Activated T-cell treated with anti-CD3 and anti-CD28 coated beads, Interleukin-2, amount 50 U/mL, for 48 hours (primary cell): ENCODE data around the gene IBA57.

Source experiments
- DNase-seq, 2 experiments: peaks; one replicate each; pipeline ENCODE4 v3.0.0-alpha.2; 2020

IBA57 gene

GRCh38 chr1:228145463-228146416 is 19.9 kb upstream of the IBA57 start:
- DNase-seq: no peak

GRCh38 chr1:228146417-228147150 is 19.0 kb upstream of the IBA57 start:
- no peak for DNase-seq

GRCh38 chr1:228147151-228147693 is 18.4 kb upstream of the IBA57 start:
- no peak for DNase-seq

- no peak for DNase-seq
These were observed 17.8 kb upstream of the IBA57 start for GRCh38 chr1:228147768-228148167.

GRCh38 chr1:228148196-228148861 is 17.3 kb upstream of the IBA57 start:
- DNase-seq: no peak

- no peak for DNase-seq
These were observed 16.6 kb upstream of the IBA57 start for GRCh38 chr1:228148935-228149405.

GRCh38 chr1:228149406-228150119 is 16.0 kb upstream of the IBA57 start, which contains the start of gene GJC2:
TSS of gene GJC2 (plus strand) at chr1:228149930. CDS start at chr1:228157759, 7,829 bp downstream.
- no peak for DNase-seq

- DNase-seq: no peak
These were observed 15.5 kb upstream of the IBA57 start for GRCh38 chr1:228150120-228150460.

GRCh38 chr1:228150461-228151179 is 15.0 kb upstream of the IBA57 start:
- no peak for DNase-seq

GRCh38 chr1:228151180-228151925 is 14.3 kb upstream of the IBA57 start:
- DNase-seq: no peak

GRCh38 chr1:228152097-228152917 is 13.3 kb upstream of the IBA57 start:
- DNase-seq: no peak

GRCh38 chr1:228152918-228153258 is 12.7 kb upstream of the IBA57 start:
- no peak for DNase-seq

- DNase-seq: no peak
These were observed 11.5 kb upstream of the IBA57 start for GRCh38 chr1:228154021-228154669.

GRCh38 chr1:228154670-228155571 is 10.7 kb upstream of the IBA57 start:
- peak; percentile 54 to 63 for DNase-seq

GRCh38 chr1:228155596-228156514 is 9.7 kb upstream of the IBA57 start:
- DNase-seq: no peak

- DNase-seq: no peak
These were observed 9.1 kb upstream of the IBA57 start for GRCh38 chr1:228156515-228156881.
